K562 treated with DMSO at 1 percent for 24 hours (cell line): ENCODE measurements around the gene PPP1R8. TPM values are rescaled to one million over a fixed set of nuclear protein-coding genes. Genes with fewer than 3 reads are reported as not detected.

Experiments
- total RNA-seq: library from RNA; unstranded; fragments of 300-600 nt; gene quantifications from 2 replicates; pipeline ENCODE4 v1.2.3, GENCODE V29; 2022; ENCODE audit warnings: low read depth; ENCODE audit not compliant: insufficient read depth

Gene PPP1R8
- 49.4 and 50.1 TPM in 2 replicates for total RNA-seq

DNA sequence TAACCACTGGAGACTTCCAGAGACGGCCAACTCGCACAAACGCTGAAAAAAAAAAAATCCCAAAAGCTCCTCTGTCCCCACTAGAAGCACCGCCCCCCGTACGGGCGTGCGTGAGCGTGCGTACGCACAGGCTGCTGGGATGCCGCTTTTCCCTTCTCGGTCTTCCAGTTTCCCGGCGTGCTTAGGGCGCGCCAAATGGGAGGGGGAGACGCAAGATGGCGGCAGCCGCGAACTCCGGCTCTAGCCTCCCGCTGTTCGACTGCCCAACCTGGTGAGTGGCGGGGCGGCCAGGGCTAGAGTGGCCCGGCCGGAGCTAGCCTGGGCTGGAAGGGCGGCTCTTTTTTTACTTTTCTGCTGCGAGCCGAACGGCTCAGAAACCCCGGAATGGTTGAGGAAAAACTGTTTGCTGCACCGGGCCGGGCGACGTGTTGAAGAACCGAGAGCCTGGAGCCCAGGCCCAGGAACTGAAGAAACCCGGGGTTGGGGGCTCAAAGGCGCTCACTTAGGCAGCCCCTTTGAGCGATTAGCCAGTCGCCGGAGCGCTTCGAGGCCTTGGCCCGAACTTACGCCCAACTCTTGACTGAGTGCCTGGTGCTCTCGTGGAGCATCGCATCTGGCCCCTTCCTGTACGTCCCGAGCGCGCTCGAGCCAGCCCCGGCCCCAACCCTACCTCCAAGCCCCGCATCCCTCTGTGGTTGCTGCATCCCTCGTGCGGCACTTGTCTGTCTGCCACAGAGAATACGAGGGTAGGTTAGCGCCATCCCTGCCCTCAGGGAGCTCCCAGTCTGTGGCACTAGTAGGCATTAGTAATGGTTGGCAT, at the start of gene PPP1R8:
Gene PPP1R8, plus strand, starts transcription at position 162 of the 820 bp plus-strand sequence. Its CDS starts 54 bp downstream, at position 216.

DNA sequence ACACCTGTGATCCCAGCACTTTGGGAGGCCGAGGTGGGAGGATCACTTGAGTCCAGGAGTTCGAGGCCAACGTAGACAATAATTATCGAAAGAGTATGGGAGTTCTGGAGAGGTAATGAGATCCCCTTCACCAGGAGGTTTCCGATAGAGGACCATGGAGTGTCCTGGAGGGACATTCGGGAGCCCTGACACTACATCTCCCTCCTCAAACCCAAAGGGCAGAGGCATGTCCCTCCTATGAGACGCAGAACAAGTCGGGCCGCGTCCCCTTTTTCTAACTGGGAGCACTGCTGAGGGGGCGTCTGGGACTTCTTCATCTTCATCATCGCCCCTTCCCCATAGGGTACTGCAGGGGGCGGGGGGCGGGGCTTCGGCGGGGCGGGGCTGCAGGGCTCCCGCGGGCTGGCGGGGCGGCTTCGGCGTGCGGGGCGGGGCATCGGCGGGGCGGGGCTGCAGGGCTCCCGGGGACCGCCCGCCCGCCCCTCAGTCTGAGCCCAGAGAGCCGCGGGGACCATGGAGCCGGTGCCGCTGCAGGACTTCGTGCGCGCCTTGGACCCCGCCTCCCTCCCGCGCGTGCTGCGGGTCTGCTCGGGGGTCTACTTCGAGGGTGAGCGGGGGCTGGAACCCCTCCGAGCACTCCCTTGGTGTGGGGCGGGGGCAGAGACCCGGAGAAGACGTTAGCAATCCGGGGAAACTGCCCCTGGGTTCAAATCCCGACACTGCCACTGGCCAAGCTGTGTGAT, 41.6 kb downstream of the PPP1R8 start, which contains the start of gene THEMIS2:
Gene THEMIS2, plus strand, starts transcription at position 486 of the 743 bp plus-strand sequence. Its CDS starts 28 bp downstream, at position 514.

Other genes starting within 250 kb of the PPP1R8 start
- gene AHDC1, start 226.6 kb upstream of the PPP1R8 start, total RNA-seq = 32.6 and 34.0 TPM in 2 replicates
- gene FGR, start 195.6 kb upstream of the PPP1R8 start, total RNA-seq = not detected in 2 replicates
- gene IFI6, start 158.6 kb upstream of the PPP1R8 start, total RNA-seq = 70.6 and 84.1 TPM in 2 replicates
- gene FAM76A, start 104.8 kb upstream of the PPP1R8 start, total RNA-seq = 8.0 and 9.1 TPM in 2 replicates
- gene STX12, start 57.6 kb upstream of the PPP1R8 start, total RNA-seq = 28.6 and 30.3 TPM in 2 replicates
- 17.5 and 21.4 TPM in 2 replicates for gene THEMIS2, start 41.8 kb downstream of the PPP1R8 start, total RNA-seq
- 99.4 and 99.8 TPM in 2 replicates for gene RPA2, start 83.8 kb downstream of the PPP1R8 start, total RNA-seq
- gene SMPDL3B, start 104.2 kb downstream of the PPP1R8 start, total RNA-seq = 1.1 and 2.1 TPM in 2 replicates
- 5.1 and 6.5 TPM in 2 replicates for gene XKR8, start 129.2 kb downstream of the PPP1R8 start, total RNA-seq